Activated CD8-positive, alpha-beta memory T cell treated with anti-CD3 and anti-CD28 coated beads, Interleukin-2, amount 50 U/mL, for 4 hours (primary cell): ENCODE measurements around the gene GNS.
"Not testable (repeated sequence)": the region's sequence is repeated elsewhere in the genome, so short reads cannot be mapped to it uniquely, and the experiment has no call there.

Experiments
- DNase-seq: peaks from one replicate; pipeline ENCODE4 v3.0.0-alpha.2; 2020

The GNS gene

DNA sequence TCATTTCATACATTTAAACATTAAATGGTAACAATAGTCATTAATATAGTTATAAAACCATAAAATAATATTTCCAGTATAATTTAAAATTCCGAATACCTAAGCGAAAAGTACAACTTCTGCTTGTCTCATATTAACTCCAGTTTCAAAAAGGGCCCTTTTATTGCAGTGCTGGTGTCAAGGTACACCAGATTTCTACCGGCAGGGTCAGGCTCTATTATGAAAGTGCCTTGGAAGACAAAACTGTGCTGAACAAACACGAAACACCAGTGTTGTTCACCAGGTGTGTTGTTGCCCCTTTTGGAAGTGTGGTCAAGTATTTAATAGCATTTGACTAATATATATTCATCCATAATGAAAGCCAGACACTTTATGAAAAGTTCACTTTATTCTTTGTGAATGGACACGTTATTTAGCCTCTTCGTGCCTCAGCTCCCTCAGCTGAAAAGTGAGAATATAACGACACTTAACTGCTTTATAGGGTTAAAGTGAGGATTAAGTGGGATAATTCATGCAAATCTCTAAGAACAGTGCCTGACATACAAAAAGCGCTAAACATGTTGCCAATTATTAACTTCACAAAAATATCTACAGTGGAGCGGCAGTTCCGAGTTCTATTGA lies 20.3 kb upstream of the GNS start:
- no peak for DNase-seq

DNA sequence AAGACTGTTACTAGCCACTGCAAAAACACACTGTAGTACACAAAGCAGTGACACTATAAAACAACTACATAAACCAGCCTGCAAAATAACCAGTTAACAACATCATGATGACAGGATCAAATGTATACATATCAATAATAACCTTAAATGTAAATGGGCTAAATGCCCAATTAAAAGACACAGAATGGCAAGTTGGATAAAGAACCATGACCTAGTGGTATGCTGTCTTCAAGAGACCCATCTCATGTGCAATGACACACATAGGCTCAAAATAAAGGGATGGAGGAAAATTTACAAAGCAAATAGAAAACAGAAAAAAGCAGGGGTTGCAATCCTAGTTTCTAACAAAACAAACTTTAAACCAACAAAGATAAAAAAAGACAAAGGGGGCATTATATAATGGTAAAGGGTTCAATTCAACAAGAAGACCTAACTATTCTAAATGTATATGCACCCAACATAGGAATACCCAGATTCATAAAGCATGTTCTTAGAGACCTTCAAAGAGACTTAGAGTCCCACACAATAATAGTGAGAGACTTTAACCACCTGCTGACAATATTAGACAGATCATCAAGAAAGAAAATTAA lies 16.0 kb upstream of the GNS start:
- not testable (repeated sequence) for DNase-seq

DNA sequence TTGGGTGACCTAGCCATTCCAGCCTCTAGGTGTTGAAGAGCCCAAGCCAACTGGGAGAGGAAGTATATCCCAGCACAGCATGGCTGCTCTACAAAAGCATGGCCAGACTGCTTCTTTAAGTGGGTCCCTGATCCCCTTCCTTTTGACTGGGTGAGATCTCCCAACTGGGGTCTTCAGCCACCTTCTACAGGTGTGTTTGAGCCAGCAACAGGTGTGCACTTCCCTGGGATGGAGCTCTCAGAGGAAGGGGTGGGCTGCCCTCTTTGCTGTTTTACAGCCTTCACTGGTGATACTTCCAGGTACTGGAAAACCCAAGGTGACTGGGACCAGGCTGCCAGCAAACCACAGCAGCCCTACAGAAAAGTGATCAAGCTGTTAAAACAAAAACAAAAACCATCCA lies 14.2 kb upstream of the GNS start:
- no peak for DNase-seq

DNA sequence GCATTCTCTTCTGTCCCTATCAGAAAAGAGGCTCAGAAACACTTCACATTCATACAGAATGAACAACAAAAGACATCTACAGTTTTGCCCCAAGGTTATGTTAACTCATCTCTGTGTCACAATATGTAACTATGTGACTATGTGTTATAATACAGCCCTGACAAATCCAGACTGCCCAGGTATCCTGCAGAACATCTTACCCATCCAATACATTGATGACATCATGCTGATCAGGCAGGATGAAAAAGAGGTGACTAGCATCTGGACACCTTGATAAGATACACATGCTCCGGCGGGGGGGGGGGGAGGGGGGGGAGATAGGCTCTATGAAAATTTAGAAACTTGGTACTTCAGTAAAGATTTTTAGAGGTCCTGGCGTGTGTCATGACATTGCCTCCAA lies 8.3 kb upstream of the GNS start:
- DNase-seq = no peak

DNA sequence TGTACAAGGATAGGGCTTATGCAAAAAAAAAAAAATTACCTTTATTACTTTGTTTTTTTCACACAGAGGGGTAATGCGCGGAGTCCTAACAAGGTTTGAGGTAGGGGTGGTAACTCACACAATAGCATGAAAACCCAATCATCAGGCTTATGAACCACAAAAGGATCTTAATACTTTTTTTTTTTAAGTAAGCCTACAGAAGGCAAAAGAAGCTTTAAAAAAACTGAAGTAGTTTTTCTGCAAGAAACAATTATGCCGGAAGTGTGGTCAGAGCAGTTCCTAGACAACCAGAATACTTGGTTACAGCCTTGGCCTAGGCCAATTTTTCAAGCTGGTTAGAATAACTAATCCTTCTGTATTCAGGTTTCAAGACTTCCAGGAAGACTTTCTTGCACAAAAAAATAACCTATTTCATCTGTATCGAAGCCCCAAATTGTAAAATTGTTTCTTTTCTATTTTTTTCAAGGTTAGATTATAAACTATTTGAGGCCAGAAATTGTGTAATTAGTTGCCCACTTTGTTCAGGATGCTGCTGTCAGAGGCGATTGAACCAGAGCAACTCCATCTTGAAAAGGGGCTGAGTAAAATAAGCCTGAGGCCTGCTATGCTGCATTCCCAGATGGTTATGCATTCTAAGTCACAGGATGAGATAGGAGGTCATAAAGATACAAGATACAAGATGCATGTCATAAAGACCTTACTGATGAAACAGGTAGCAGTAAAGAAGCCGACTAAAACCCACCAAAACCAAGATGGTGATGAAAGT lies 1.8 kb upstream of the GNS start:
- DNase-seq = no peak

DNA sequence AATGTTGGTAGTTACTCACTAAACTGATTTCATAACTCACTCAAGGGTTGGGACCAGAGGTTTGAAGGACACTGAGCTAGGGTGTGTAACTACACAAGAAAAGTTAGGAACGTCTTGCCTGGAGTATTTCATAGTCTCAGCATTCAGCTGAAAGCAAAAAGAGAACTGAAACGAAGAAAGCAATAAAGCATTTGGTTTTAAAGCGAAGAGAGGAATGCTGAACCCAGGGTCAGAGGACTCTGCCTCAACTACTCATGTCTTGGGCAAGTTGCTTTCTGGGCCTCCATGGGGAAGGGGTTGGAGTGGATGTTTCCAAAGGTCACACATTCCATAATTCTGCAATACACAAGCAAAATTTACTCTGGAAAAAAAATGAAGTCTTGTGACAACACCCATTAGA lies 1.4 kb downstream of the GNS start:
- DNase-seq = no peak

DNA sequence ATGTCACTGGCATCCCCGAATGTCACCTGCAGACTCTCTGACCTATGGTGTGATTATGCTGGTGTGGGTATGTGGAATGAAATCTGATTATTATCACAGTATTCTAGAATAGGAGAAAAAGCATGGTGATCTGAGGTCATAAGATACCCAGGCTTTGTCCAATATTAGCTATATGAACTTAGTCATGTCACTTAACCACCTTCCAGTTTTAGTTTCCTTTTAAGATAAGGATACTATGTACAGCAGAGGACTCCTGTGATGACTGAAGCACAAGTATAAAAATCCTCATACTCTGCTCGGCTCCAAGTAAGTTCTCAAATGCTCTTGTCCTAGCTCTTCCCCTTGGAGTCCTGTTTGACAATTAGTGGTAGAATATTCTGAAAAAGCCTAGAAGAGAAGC lies 2.8 kb downstream of the GNS start:
- no peak for DNase-seq

DNA sequence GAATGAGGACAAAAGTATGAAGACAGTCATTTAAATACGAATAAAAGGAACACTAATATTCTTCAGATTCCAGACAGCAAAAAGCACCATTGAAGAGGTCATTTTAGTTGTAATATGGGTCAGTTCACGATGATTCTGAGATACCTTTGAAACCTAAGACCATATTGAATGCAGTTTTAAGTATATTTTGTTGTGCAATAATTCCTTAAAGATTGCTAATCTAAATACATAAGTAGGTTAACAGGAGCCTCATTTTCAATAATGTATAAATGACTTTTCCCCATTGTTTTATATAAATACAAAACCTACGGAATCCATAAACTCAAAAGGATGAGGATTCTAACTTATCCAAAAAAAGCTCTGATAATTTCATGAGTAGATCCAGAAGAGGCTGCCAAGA lies 5.8 kb downstream of the GNS start:
- no peak for DNase-seq

DNA sequence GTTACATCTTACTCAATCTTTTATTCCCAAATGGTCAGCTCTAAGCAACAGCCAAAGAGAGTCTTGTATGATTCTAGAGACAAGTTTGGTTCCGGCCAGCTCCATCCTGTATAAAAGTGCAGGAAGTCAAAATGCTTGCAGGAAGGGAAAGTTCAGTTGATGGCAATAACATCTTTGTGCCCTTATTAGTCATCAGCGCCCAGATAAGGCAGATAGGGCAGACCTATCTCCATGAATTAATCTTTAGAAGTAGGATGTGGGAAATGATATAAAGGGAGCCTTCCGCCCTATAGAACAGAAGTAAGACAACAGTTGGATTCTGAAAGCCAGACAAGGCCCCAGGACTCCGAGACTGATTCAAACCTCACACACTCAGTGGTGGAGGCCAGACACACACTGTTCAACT lies 6.4 kb downstream of the GNS start:
- DNase-seq = no peak

DNA sequence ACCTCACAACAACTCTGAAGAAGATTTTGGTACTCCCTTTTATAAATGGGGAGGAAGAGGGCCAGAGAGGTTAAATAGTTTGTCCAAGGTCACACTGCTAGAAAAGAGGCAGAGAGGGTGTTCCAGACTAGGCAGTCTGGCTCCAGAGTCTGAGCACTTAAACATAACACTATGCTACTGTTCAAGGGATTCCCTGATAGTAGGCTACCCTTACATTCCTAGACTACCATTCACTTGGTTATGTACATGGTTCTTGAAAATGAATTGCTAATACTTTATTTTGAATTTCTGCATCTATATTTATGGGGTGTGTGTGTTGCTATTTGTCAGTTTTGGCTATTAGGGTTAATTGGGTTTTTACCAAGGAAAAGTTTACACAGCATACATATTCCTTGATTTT lies 7.2 kb downstream of the GNS start:
- no peak for DNase-seq

DNA sequence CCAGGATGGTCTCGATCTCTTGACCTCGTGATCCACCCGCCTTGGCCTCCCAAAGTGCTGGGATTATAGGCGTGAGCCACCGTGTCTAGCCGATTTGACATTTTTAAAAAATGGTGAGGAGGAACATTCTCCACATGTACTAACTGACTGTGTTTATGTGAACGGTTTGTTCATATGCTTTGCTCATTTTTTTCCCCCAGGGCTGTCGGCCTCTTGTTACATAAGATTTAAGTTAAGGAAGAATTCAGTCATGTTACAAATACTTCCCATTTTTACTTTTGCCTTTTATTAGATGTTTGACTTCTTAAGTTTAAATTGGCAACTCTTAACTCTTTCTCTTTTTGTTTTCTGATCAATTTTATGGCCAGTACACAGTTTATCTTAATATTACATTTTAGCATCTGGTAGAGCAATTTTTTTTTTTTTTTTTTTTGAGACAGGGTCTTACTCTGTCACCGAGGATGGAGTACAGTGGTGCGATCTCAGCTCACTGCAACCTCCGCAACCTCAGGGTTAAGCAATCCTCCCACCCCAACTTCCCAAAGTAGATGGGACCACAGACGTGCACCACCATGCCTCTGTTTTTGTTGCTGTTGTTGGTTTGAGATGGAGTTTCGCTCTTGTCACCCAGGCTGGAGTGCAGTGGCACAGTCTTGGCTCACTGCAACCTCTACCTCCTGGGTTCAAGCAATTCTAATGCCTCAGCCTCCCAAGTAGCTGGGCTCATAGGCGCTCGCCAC lies 9.6 kb downstream of the GNS start:
- no peak for DNase-seq

DNA sequence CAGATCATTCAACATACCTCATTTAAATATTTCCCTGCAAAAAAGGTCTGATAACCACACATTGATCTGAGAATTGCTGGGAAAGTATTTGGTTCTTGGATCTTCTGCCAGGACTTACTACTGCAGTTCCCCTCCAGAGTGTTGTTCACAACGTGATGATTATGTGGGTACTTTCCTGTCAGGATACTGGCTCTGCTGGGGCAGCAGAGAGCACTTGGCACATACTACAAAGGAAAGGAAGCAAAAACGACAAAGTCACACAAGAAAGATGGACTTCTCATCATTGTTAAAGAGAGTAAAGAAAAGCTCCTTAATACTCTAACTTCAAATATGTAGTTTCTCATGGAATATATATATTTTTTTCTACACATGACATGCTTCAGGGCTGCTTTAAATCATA lies 11.5 kb downstream of the GNS start:
- DNase-seq = no peak

DNA sequence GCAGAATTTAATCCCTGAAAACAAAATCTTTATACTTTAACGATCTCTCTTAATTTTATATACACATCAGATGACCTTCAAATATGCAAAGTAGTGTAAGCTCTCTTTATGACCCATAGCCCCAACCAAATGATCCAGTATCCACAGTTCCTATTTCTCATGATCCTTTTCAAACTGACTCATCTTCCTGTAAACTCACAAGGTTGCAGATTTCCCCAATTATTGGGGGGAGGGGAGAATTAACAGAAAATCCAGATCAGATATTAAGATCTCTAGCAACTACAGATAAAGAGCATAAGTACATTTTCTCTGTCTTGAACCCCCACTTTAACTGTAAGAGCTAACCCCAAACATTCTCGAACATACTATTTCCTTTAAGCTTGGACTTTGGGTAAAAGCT lies 12.5 kb downstream of the GNS start:
- no peak for DNase-seq

DNA sequence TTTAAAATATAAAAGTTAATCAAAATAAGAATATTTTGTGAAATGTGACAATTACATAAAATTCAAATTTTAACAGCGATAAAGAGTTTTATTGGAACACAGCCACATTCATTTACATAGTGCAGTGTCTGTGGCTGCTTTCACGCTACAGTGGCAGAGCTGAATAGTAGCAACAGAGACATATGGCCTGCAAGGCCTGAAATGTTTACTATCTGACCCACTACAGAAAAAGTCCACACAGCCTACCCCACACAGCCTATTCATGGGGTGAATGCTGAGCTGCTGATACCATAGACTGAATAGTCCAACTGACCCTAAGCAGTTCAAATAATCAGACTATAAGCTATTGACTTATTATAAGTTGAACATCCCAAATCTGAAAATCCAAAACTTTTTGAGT lies 13.2 kb downstream of the GNS start:
- no peak for DNase-seq

DNA sequence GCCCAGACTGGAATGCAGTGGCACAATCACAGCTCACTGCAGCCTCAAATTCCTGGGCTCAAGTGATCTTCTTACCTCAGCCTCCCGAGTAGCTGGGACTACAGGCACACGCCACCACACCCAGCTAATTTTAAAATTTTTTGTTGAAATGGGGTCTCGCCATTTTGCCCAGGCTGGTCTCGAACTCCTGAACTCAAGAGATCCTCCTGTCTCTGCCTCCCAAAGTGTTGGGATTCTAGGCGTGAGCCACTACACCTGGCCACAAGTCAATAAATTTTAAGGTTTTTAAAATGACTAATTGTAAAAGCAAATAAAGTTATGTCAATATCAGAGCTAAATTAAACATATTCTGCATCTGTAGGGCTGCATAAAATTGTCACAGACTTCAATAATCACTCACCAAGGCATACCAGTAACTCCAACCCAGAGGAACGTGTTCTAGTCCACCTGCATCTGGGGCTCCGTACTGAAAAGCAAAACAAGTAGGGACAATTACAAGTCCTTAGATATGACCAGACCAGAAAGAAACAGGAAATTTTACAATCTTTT lies 13.9 kb downstream of the GNS start:
- no peak for DNase-seq

DNA sequence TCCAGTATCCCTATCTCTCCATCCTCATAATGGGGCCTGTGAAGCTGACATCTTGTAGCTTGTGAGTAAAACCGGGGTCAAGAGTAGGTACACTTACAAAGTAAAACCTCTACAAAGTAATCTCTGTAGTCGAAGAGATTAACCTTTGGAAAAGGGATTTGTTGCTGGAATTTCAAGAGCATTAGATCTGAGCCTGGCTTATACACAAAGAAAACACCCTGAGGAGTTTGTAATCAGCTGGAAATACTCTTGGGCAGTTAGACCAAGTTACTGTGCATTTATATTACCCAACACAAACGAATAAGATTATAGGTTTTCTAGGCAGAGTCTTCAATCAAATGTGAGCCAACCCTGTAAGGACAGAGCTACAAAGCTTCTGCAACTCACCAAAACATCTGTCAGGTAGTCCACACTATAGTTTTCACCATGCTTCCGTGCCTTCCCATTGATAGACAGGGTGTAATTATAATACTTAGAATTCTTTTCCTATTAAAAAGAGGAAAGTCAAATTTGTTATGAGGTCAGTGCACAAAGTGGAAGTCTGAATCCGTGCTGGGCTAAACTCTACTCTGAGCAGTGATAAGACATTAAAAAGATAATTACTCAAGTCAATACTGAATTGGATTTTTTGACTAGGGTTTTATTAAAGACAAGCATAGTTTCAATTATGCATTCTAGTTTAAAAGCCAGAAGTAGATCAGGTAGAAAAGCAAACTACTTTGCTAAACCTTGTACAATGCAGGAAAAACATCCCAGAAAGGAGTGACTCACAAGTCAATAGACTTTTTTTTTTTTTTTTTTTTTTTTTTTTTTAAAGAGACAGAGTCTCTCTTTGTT lies 14.6 kb downstream of the GNS start:
- DNase-seq = no peak

DNA sequence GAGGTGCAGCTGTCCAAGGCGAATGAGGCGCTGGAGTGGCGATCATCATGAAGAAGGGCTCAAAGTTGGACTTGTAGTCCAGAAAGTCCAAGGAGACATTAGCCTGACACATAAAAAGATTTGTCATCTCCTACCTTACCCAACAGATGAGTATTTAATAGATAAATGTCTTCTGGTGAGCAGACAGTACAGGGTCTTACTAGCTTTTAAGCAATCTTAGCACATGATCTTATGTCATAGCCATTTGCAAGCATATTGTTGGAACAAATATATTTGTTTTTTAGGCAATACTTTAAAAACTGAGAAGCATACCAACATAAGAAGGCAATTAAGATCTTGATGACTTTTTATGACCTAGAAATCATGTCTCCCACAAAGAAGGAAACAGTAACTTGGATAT lies 16.0 kb downstream of the GNS start:
- DNase-seq = no peak

DNA sequence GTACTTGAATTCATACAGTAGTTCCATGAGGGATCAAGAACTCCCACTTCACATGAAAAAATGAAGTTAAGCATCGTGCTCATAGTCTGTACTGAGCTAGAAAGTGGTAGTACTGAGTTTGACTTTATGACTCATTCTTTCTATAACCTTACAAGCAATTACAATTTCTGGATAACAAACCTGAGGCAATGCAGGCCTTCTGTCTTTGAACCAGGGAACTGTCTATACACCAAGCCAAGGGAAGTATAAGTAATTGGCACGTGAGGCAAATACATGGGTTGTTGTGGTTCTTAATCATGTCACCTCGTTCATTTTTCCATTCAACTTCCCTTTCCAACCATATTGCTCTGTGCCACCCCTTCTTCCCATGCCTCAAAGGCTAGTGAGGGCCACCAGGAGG lies 16.8 kb downstream of the GNS start:
- no peak for DNase-seq

DNA sequence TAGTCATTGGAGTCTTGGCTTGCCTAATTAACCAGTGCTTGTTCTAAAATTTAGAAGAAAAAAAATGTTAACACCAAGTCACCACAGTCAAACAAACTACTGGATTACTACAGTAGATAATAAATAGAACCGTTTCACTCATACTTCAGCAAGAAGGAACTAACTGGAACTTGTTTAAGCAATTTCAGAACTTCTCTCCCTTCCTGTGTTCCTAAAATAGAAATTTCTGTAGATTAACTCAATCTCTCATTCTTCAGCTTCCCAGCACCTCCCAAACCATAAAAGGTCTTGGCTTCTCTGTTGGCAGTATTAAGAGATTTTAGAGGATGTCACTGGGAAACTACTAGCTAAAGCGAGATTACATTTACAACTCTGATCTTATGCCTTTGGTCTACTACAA lies 18.6 kb downstream of the GNS start:
- DNase-seq = no peak

DNA sequence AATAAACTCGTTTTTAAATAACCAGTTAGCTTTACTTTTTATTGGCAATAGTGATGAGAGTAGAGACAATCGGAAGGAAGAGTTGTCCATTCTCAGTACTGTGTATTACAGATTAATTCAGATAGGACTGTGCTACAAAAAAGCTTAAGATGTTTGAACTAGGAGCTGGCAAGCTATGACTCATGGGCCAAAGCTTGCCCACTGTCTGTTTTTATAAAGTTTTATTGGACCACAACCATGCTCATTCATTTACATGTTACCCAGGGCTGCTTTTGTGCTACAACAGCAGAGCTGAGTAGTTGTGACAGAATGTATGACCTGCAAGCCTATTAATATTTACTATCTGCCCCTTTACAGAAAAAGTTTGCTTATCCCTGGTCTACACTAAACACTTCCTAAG lies 19.4 kb downstream of the GNS start:
- DNase-seq = no peak

DNA sequence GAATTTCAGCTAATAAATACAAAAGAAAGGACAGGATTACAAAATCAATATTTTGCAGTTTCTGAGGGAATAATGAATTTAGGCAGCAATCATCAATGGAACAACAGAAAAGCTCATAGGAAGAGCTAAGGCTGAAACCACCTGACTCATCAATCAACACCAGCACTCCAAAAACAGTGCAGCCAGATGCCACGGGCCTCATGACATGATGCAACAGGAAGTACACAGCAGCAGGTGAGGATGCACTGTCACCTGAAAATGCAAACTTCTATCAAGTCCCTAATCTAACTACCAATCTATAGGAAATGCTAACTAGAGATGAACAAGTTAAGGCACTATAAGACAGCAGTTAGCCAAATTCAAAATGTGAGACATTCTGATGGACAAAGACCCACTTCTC lies 21.7 kb downstream of the GNS start:
- DNase-seq = no peak

DNA sequence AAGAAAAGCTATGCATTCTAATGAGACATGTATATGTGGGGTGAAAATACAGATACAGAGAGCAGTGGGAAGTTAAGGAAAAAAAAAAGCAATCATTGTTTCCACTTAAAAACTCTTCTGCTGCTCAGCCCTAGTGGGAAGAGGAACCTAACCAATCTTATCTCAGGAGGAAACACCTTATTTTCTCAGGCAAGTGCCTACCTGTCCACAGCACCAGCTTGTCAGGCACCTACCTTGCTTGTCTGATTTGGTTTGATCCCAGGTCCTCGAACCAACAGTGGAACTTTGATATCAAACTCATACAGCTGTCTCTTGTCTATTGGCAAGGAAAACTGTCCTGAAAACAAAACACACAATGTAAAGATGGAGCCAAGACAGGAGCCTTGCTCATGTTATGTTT lies 22.4 kb downstream of the GNS start:
- DNase-seq = no peak

DNA sequence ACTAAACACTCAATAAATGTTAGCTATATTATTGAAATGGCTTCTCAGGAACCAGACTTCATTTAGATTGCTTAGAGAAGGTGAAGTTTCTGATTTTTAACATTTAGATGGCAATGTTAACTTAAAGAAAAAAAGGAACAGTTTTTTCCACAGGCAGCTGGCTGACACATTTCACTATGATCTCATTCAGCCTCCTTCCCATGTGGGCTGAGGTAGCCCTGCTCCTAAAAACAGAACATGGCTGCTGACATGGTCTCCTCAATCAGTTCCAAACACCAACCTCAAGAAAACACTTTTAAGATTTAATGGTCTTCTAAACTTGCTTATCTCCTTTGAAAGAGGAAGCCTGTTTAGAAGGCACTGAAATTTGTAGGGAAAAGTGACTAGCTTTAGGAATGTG lies 23.8 kb downstream of the GNS start:
- DNase-seq = no peak
